ENCODE measurements around the gene C1QTNF8.

The C1QTNF8 gene

GRCh38 chr16:1134776-1135458 lies 38.9 kb upstream of the C1QTNF8 start:
- TF ChIP-seq CTCF (IDR thresholded peaks at IDR 0.05; ENCODE audit: low read depth, low read length): no peak
- Histone ChIP-seq H3K27me3 (ENCODE audit: insufficient read depth, low read depth, severe bottlenecking) (no peaks in the 10 kb centered on the region), H3K9me3 (ENCODE audit: severe bottlenecking) (peaks cover 3% of the 10 kb centered on the region), H3K36me3 (no peaks in the 10 kb centered on the region), H3K27ac (no peak overlapping the region), H3K4me3 (ENCODE audit: low read depth, low read length) (no peak overlapping the region)
- no peak for DNase-seq

- H3K27ac ChIP-seq: no peak overlapping the region
- H3K27me3 ChIP-seq (ENCODE audit: insufficient read depth, low read depth, severe bottlenecking): no peaks in the 10 kb centered on the region
- TF ChIP-seq CTCF (IDR thresholded peaks at IDR 0.05; ENCODE audit: low read depth, low read length): no peak
Observed at GRCh38 chr16:1133810-1134520, 37.9 kb upstream of the C1QTNF8 start.

GRCh38 chr16:1133271-1133670 lies 37.2 kb upstream of the C1QTNF8 start:
- H3K27ac ChIP-seq: no peak overlapping the region
- TF ChIP-seq CTCF (IDR thresholded peaks at IDR 0.05; ENCODE audit: low read depth, low read length): no peak
- no peak overlapping the region for H3K4me3 ChIP-seq (ENCODE audit: low read depth, low read length)
- no peaks in the 10 kb centered on the region for H3K9me3 ChIP-seq (ENCODE audit: severe bottlenecking)
- no peaks in the 10 kb centered on the region for H3K36me3 ChIP-seq
- no peaks in the 10 kb centered on the region for H3K27me3 ChIP-seq (ENCODE audit: insufficient read depth, low read depth, severe bottlenecking)
- DNase-seq: no peak

More at GRCh38 chr16:1133810-1134520, 37.9 kb upstream of the C1QTNF8 start:
- Histone ChIP-seq H3K9me3 (ENCODE audit: severe bottlenecking) (peaks cover 3% of the 10 kb centered on the region), H3K36me3 (no peaks in the 10 kb centered on the region), H3K4me3 (ENCODE audit: low read depth, low read length) (no peak overlapping the region)
- DNase-seq: no peak

GRCh38 chr16:1132431-1132830 lies 36.4 kb upstream of the C1QTNF8 start:
- no peaks in the 10 kb centered on the region for H3K36me3 ChIP-seq
- TF ChIP-seq CTCF (IDR thresholded peaks at IDR 0.05; ENCODE audit: low read depth, low read length): no peak

GRCh38 chr16:1131378-1131994 lies 35.4 kb upstream of the C1QTNF8 start:
- no peak overlapping the region for H3K27ac ChIP-seq
- no peaks in the 10 kb centered on the region for H3K9me3 ChIP-seq (ENCODE audit: severe bottlenecking)
- no peak for DNase-seq
- H3K4me3 ChIP-seq (ENCODE audit: low read depth, low read length): no peak overlapping the region
- TF ChIP-seq CTCF (IDR thresholded peaks at IDR 0.05; ENCODE audit: low read depth, low read length): no peak
- no peaks in the 10 kb centered on the region for H3K27me3 ChIP-seq (ENCODE audit: insufficient read depth, low read depth, severe bottlenecking)
- H3K36me3 ChIP-seq: no peaks in the 10 kb centered on the region

More at GRCh38 chr16:1132431-1132830, 36.4 kb upstream of the C1QTNF8 start:
- Histone ChIP-seq H3K27me3 (ENCODE audit: insufficient read depth, low read depth, severe bottlenecking) (no peaks in the 10 kb centered on the region), H3K9me3 (ENCODE audit: severe bottlenecking) (no peaks in the 10 kb centered on the region), H3K27ac (no peak overlapping the region), H3K4me3 (ENCODE audit: low read depth, low read length) (no peak overlapping the region)
- DNase-seq: no peak

Data from WERI-Rb-1 (cell line).